ENCODE results near the gene CDK1. TPM values are rescaled to one million over a fixed set of nuclear protein-coding genes. Genes with fewer than 3 reads are reported as not detected.
A peak's percentile ranks its signal among the peaks of the same experiment; 100 is the strongest.

CDK1 gene
- total RNA-seq, 2 experiments from 2014 or later = 155 to 156 TPM

DNA sequence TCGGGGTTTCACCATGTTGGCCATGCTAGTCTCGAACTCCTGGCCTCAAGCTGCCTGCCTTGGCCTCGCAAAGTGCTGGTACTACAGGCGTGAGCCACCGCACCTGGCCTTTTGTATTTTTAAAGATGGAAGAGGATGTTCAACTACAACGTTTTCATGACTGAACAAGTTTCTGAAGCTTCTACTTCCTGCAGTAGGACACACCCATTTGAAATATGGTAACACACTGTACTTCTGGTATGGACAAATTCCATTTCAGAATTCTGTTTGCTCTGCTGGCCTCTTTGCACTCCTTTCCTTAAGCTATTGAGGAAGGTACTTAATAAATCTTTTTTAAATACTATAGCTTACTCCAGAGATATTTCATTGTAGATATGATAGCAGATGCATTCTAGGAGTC lies 10.9 kb upstream of the CDK1 start:
- H3K36me3 ChIP-seq (ENCODE audit: insufficient read depth, low read length) = no peaks in the 10 kb centered on the region
- H3K4me1 ChIP-seq (ENCODE audit: insufficient read depth, low read length, poor library complexity, severe bottlenecking) = no peaks in the 10 kb centered on the region
- POLR2A ChIA-PET = interaction anchor here (0.7 kb wide), 1 partner anchor 241 kb away, joined by 3 read pairs; no protein-coding TSS in a partner anchor
- H3K9me2 ChIP-seq (ENCODE audit: insufficient read depth, low read length) = no peaks in the 10 kb centered on the region
- H3K4me3 ChIP-seq (ENCODE audit: low read depth, low read length, poor library complexity, severe bottlenecking) = no peak overlapping the region
- 0 out of 2 replicates have a peak overlapping the region, but pooled peaks have one; percentile 5 for H3K4me2 ChIP-seq (ENCODE audit: low read length)
- peak; percentile 8 for DNase-seq (ENCODE audit: low spot score)
- no TSS peak for BruUV-seq (replicated peaks)
- H4K20me1 ChIP-seq (ENCODE audit: insufficient read depth, low read length) = no peaks in the 10 kb centered on the region
- H3K27ac ChIP-seq (ENCODE audit: low read depth, low read length, poor library complexity, severe bottlenecking) = no peak overlapping the region
- no peak overlapping the region for H2AFZ ChIP-seq (ENCODE audit: low read length)
- intact Hi-C loops (cut with micrococcal nuclease; ENCODE audit: unreplicated experiment) = loop anchor here (10.0 kb wide), 1 partner anchor 113 kb away; no protein-coding TSS in a partner anchor
- H3K79me2 ChIP-seq (ENCODE audit: insufficient read depth, low read depth, low read length) = no peaks in the 10 kb centered on the region
- CTCF ChIA-PET (ENCODE audit: unreplicated experiment) = no interaction called here
- H3K9me3 ChIP-seq (ENCODE audit: low read length) = no peaks in the 10 kb centered on the region
- no peak for TF ChIP-seq EZH2phosphoT487 (IDR thresholded peaks at IDR 0.05; ENCODE audit: borderline replicate concordance, low read depth, low read length)
- TF ChIP-seq, protein P1, sequence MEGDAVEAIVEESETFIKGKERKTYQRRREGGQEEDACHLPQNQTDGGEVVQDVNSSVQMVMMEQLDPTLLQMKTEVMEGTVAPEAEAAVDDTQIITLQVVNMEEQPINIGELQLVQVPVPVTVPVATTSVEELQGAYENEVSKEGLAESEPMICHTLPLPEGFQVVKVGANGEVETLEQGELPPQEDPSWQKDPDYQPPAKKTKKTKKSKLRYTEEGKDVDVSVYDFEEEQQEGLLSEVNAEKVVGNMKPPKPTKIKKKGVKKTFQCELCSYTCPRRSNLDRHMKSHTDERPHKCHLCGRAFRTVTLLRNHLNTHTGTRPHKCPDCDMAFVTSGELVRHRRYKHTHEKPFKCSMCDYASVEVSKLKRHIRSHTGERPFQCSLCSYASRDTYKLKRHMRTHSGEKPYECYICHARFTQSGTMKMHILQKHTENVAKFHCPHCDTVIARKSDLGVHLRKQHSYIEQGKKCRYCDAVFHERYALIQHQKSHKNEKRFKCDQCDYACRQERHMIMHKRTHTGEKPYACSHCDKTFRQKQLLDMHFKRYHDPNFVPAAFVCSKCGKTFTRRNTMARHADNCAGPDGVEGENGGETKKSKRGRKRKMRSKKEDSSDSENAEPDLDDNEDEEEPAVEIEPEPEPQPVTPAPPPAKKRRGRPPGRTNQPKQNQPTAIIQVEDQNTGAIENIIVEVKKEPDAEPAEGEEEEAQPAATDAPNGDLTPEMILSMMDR (conservative IDR thresholded peaks at IDR 0.05; ENCODE audit: low read length) = no peak

DNA sequence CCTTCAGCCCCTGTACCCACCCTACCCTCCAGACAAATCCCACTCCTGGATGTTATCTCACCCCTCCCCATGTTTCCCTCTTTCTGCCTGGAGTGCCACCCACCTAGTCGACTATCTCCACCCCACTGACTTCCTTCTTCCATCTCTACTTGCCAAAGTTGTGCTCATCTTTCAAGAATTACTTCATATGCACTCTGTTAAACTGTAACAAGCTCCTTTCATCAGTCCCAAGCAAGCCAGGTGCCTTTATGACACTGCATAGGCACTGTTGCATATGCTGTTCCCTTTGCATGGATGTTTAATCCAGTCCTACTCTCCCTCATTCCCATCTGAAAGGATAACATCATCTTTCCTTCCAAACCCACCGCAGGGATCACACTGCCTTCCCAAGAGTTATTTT lies 8.9 kb upstream of the CDK1 start:
- no peak for DNase-seq (ENCODE audit: low spot score)
- POLR2A ChIA-PET = interaction anchor here (0.5 kb wide), 1 partner anchor 273 kb away, joined by 5 read pairs; no protein-coding TSS in a partner anchor
- Histone ChIP-seq H3K36me3 (ENCODE audit: insufficient read depth, low read length) (no peaks in the 10 kb centered on the region), H3K4me1 (ENCODE audit: insufficient read depth, low read length, poor library complexity, severe bottlenecking) (no peaks in the 10 kb centered on the region), H3K9me2 (ENCODE audit: insufficient read depth, low read length) (no peaks in the 10 kb centered on the region), H3K4me3 (ENCODE audit: low read depth, low read length, poor library complexity, severe bottlenecking) (no peak overlapping the region), H2AFZ (ENCODE audit: low read length) (no peak overlapping the region), H4K20me1 (ENCODE audit: insufficient read depth, low read length) (no peaks in the 10 kb centered on the region), H3K9me3 (ENCODE audit: low read length) (no peaks in the 10 kb centered on the region), H3K4me2 (ENCODE audit: low read length) (no peak overlapping the region), H3K79me2 (ENCODE audit: insufficient read depth, low read depth, low read length) (no peaks in the 10 kb centered on the region), H3K27ac (ENCODE audit: low read depth, low read length, poor library complexity, severe bottlenecking) (no peak overlapping the region)
- CTCF ChIA-PET (ENCODE audit: unreplicated experiment) = no interaction called here
- TF ChIP-seq EZH2phosphoT487 (IDR thresholded peaks at IDR 0.05; ENCODE audit: borderline replicate concordance, low read depth, low read length) = no peak
- TF ChIP-seq, protein P1 (conservative IDR thresholded peaks at IDR 0.05; ENCODE audit: low read length) = no peak
- intact Hi-C loops (cut with micrococcal nuclease; ENCODE audit: unreplicated experiment) = loop anchor here (10.0 kb wide), 1 partner anchor 115 kb away; no protein-coding TSS in a partner anchor
- no TSS peak for BruUV-seq (replicated peaks)

DNA sequence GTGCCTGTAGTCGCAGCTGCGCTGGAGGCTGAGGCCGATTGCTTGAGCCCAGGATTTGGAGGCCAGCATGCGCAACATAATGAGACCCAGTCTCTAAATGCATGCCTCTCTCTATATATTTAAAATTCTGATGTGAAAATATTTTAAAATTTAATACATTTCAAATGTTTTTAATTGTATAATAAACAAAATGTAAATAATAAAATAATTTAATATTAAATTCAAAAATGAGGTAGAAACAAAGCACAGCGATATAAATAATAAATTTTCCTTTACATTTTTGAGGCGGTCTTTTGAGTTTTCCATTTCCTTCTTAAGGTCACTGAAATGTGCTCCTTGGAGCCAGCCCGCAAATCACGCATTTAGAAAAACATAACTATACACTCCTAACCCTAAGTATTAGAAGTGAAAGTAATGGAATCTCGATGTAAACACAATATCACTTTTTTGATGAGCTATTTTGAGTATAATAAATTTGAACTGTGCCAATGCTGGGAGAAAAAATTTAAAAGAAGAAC lies 523 bp upstream of the CDK1 start:
- Histone ChIP-seq H3K4me3 (ENCODE audit: low read depth, low read length, poor library complexity, severe bottlenecking) (peak overlapping the region; percentile 49), H4K20me1 (ENCODE audit: insufficient read depth, low read length) (peaks cover 30% of the 10 kb centered on the region), H3K4me2 (ENCODE audit: low read length) (peak overlapping the region; percentile 75), H3K36me3 (ENCODE audit: insufficient read depth, low read length) (peaks cover 39% of the 10 kb centered on the region), H3K79me2 (ENCODE audit: insufficient read depth, low read depth, low read length) (peaks cover 44% of the 10 kb centered on the region), H3K27ac (ENCODE audit: low read depth, low read length, poor library complexity, severe bottlenecking) (no peak overlapping the region), H2AFZ (ENCODE audit: low read length) (peak overlapping the region; percentile 84; the same call in 1 of the 2 replicates), H3K4me1 (ENCODE audit: insufficient read depth, low read length, poor library complexity, severe bottlenecking) (peaks cover 28% of the 10 kb centered on the region), H3K9me3 (ENCODE audit: low read length) (no peaks in the 10 kb centered on the region), H3K9me2 (ENCODE audit: insufficient read depth, low read length) (no peaks in the 10 kb centered on the region; the same call in 1 of the 2 replicates)
- TF ChIP-seq EZH2phosphoT487 (IDR thresholded peaks at IDR 0.05; ENCODE audit: borderline replicate concordance, low read depth, low read length) = no peak
- TF ChIP-seq, protein P1 (conservative IDR thresholded peaks at IDR 0.05; ENCODE audit: low read length) = no peak
- POLR2A ChIA-PET = interaction anchor here (0.6 to 4.3 kb wide), 5 partner anchors 11 to 1324 kb away, joined by 3 to 25 read pairs (median 3); no protein-coding TSS in a partner anchor
- intact Hi-C loops (cut with micrococcal nuclease; ENCODE audit: unreplicated experiment) = loop anchor here (2.0 to 10.0 kb wide), 2 partner anchors 541 to 683 kb away; no protein-coding TSS in a partner anchor
- DNase-seq (ENCODE audit: low spot score) = no peak
- BruUV-seq (replicated peaks) = no TSS peak
- CTCF ChIA-PET (ENCODE audit: unreplicated experiment) = no interaction called here

Measured in OCI-LY7 (cell line).